MM.1S (cell line): ENCODE data around the gene PLD4.

Experiments used
- DNase-seq: peaks from one replicate; pipeline ENCODE4 v3.0.0-alpha.2; 2015
- H2AFZ ChIP-seq: fragments of 300-600 bp; sonication (generic); 2 replicates; pipeline ENCODE4 v1.6.0; 2016; ENCODE audit warnings: antibody characterized with exemption, low read length
- H3F3A ChIP-seq: fragments of 300-600 bp; sonication (generic); 2 replicates; pipeline ENCODE4 v1.6.1; 2016; ENCODE audit warnings: mild to moderate bottlenecking, antibody characterized with exemption, low read length, moderate library complexity, mixed read lengths; ENCODE audit not compliant: insufficient read depth
- H3K27ac ChIP-seq: fragments of 300-600 bp; sonication (generic); 2 replicates; pipeline ENCODE4 v1.5.1; 2016; ENCODE audit warnings: mild to moderate bottlenecking, low read length
- H3K27me3 ChIP-seq: fragments of 300-600 bp; sonication (generic); replicated peaks from 2 replicates; pipeline ENCODE4 v1.6.0; 2016; ENCODE audit warnings: low read length; ENCODE audit not compliant: insufficient read depth
- H3K36me3 ChIP-seq: fragments of 300-600 bp; sonication (generic); replicated peaks from 2 replicates; pipeline ENCODE4 v1.6.1; 2016; ENCODE audit warnings: mild to moderate bottlenecking, low read length, mixed read lengths; ENCODE audit not compliant: insufficient read depth
- H3K4me1 ChIP-seq: fragments of 300-600 bp; sonication (generic); 2 replicates; pipeline ENCODE4 v1.6.1; 2016; ENCODE audit warnings: low read length, mixed read lengths
- H3K4me2 ChIP-seq: fragments of 300-600 bp; sonication (generic); 2 replicates; pipeline ENCODE4 v1.6.0; 2016; ENCODE audit warnings: low read depth, low read length
- H3K4me3 ChIP-seq: fragments of 300-600 bp; sonication (generic); 2 replicates; pipeline ENCODE4 v1.5.1; 2016; ENCODE audit warnings: low read length, mixed read lengths
- H3K79me2 ChIP-seq: fragments of 300-600 bp; sonication (generic); 2 replicates; pipeline ENCODE4 v1.6.1; 2016; ENCODE audit warnings: mixed run types, low read length, mixed read lengths
- H3K9ac ChIP-seq: fragments of 300-600 bp; sonication (generic); 2 replicates; pipeline ENCODE4 v1.6.1; 2016; ENCODE audit warnings: low read length, mixed read lengths
- H3K9me2 ChIP-seq: fragments of 300-600 bp; sonication (generic); replicated peaks from 2 replicates; pipeline ENCODE4 v1.6.1; 2016; ENCODE audit warnings: mild to moderate bottlenecking, low read length, mixed read lengths; ENCODE audit not compliant: insufficient read depth
- H3K9me3 ChIP-seq: fragments of 300-600 bp; sonication (generic); replicated peaks from 2 replicates; pipeline ENCODE4 v1.6.1; 2016; ENCODE audit warnings: mild to moderate bottlenecking, low read length, mixed read lengths; ENCODE audit not compliant: insufficient read depth
- H4K20me1 ChIP-seq: fragments of 300-600 bp; sonication (generic); 2 replicates; pipeline ENCODE4 v1.6.1; 2016; ENCODE audit warnings: mild to moderate bottlenecking, low read length, moderate library complexity, mixed read lengths; ENCODE audit not compliant: insufficient read depth
- EZH2 ChIP-seq: fragments of 300-600 bp; sonication (generic); optimal IDR thresholded peaks from 2 replicates; pipeline ENCODE3; 2017; ENCODE audit warnings: low read depth, mild to moderate bottlenecking, antibody characterized with exemption, low read length, mixed read lengths
- EZH2phosphoT487 ChIP-seq: fragments of 300-600 bp; sonication (generic); IDR thresholded peaks from 2 replicates; pipeline ENCODE4 v1.6.1; 2018; ENCODE audit warnings: antibody characterized with exemption, low read length
- TF ChIP-seq, protein P1 (sequence below): fragments of 300-600 bp; sonication (generic); IDR thresholded peaks from 2 replicates; pipeline ENCODE4 v1.5.1; 2016; ENCODE audit warnings: antibody characterized with exemption, low read length, mixed read lengths

Gene PLD4

DNA sequence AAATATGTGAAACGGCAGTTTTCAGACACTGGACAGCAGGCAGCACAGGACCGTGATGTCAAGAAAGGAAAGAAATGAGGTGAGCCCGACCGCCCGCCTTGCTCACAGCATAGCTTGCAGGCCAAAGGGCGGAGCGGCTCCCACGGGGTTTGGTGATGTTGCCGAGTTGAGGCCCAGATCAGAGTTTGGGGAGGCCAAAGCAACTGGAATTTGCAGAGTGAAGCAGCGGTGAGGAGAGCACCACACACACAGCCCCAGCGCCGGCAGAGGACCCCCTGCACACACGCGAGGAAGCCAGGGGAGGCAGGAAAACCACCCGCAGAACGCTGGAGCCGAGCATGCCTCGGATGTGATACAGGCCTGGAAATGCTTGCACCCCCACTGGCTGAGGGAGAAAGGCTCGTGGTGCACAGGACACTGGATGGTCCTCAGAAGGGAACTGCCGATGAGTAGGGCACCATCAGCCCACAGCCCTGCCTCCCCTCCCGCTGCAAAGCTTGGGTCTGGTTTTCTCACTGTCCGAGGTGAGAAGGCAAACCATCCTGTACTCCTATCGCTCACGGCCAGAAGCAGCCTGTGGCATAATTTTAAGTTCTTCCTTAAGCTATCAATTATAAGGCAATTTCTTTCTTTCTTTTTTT, 25.7 kb upstream of the PLD4 start:
- Histone ChIP-seq H3K79me2 (no peaks in the 10 kb centered on the region), H3K4me1 (peaks cover 22% of the 10 kb centered on the region), H3K9me2 (no peaks in the 10 kb centered on the region), H3K4me3 (no peak overlapping the region), H4K20me1 (no peaks in the 10 kb centered on the region), H3K9ac (no peak overlapping the region), H3K4me2 (no peak overlapping the region), H3K36me3 (no peaks in the 10 kb centered on the region), H3F3A (peaks cover 18% of the 10 kb centered on the region; the same call in 1 of the 2 replicates), H3K27me3 (peaks cover 48% of the 10 kb centered on the region), H3K9me3 (no peaks in the 10 kb centered on the region), H2AFZ (no peak overlapping the region), H3K27ac (no peak overlapping the region)
- TF ChIP-seq, protein P1, sequence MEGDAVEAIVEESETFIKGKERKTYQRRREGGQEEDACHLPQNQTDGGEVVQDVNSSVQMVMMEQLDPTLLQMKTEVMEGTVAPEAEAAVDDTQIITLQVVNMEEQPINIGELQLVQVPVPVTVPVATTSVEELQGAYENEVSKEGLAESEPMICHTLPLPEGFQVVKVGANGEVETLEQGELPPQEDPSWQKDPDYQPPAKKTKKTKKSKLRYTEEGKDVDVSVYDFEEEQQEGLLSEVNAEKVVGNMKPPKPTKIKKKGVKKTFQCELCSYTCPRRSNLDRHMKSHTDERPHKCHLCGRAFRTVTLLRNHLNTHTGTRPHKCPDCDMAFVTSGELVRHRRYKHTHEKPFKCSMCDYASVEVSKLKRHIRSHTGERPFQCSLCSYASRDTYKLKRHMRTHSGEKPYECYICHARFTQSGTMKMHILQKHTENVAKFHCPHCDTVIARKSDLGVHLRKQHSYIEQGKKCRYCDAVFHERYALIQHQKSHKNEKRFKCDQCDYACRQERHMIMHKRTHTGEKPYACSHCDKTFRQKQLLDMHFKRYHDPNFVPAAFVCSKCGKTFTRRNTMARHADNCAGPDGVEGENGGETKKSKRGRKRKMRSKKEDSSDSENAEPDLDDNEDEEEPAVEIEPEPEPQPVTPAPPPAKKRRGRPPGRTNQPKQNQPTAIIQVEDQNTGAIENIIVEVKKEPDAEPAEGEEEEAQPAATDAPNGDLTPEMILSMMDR, result no peak
- TF ChIP-seq EZH2phosphoT487 (no peak), EZH2 (no peak)
- DNase-seq, result no peak

DNA sequence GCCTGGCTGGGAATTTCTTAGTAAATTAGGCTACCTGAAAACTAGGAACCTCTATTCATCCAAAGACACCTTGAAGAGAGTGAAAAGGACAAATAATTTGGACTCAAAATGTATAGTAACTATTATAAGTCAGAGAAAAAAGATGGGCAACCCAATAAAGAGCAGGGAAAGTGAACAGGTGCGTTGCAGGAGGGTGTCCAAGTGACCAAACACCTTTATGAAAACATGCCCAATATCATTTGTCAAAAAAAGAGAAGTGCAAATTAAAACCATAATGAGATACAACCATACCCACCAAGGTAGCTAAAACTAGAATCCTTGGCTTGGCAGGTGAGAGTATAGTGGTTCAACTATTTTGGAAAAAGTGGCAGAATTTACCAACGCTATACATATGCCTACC, 24.9 kb upstream of the PLD4 start:
- peaks cover 55% of the 10 kb centered on the region for H3K27me3 ChIP-seq
- no peak overlapping the region for H3K27ac ChIP-seq
- no peaks in the 10 kb centered on the region for H3K9me3 ChIP-seq
- H4K20me1 ChIP-seq, result no peaks in the 10 kb centered on the region
- no peaks in the 10 kb centered on the region for H3K36me3 ChIP-seq
- no peaks in the 10 kb centered on the region for H3K79me2 ChIP-seq
- H3K4me3 ChIP-seq, result no peak overlapping the region
- TF ChIP-seq, protein P1, result no peak
- TF ChIP-seq EZH2 (no peak), EZH2phosphoT487 (no peak)
- no peak overlapping the region for H2AFZ ChIP-seq
- no peaks in the 10 kb centered on the region for H3K9me2 ChIP-seq
- peaks cover 18% of the 10 kb centered on the region for H3K4me1 ChIP-seq
- peaks cover 18% of the 10 kb centered on the region; the same call in 1 of the 2 replicates for H3F3A ChIP-seq
- no peak for DNase-seq
- H3K4me2 ChIP-seq, result no peak overlapping the region
- H3K9ac ChIP-seq, result no peak overlapping the region

DNA sequence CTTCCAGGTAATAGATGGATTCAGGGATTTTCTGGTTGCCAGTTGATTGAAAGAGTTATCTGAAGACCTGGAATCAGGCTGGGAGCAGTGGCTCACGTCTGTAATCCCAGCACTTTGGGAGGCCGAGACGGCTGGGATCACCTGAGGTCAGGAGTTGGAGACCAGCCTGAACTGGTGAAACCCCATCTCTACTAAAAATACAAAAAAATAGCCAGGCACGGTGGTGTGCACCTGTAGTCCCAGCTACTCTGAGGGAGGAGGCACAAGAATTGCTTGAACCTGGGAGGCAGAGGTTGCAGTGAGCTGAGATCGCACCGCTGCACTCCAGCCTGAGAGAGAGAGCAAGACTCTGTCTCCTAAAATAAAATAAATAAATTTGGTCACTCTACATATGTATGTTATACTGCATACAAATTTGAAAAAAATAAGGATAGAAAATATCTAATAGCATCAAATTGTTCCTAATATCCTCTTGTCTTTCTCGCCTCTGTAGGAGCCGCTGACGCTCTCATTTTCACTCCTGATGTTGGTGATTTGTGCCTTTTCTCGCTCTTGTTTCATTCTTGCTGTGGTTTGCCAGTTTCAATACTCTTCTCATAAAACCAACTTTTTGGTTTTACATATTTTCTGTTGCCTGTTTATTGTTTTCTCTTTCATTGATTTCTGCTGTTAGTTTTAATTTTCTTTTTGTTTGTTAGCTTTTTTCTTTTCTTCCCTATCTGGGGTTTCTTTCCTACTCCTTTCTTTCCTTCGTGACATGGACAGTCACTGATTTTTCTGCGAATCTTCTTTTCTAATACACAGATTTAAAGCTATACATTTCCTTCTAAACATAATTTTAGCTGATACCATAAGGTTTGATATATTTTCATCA, 23.8 kb upstream of the PLD4 start:
- Histone ChIP-seq H3K4me2 (peak overlapping the region; percentile 54; the same call in 1 of the 2 replicates), H3K79me2 (no peaks in the 10 kb centered on the region), H3K4me1 (peaks cover 18% of the 10 kb centered on the region), H3K9ac (no peak overlapping the region), H3K27me3 (peaks cover 57% of the 10 kb centered on the region), H3K27ac (no peak overlapping the region), H4K20me1 (no peaks in the 10 kb centered on the region), H3K9me2 (no peaks in the 10 kb centered on the region), H2AFZ (no peak overlapping the region), H3K9me3 (no peaks in the 10 kb centered on the region), H3K4me3 (no peak overlapping the region), H3K36me3 (no peaks in the 10 kb centered on the region), H3F3A (peaks cover 18% of the 10 kb centered on the region; the same call in 1 of the 2 replicates)
- TF ChIP-seq, protein P1, result no peak
- TF ChIP-seq EZH2 (no peak), EZH2phosphoT487 (no peak)
- peak; percentile 37 for DNase-seq
